HG03354 (cell line): ENCODE data around the gene TMEM158.
A peak's percentile ranks its signal among the peaks of the same experiment; 100 is the strongest.

Experiments used
- ATAC-seq: cut with Tn5 transposase; IDR thresholded peaks from one replicate; pipeline ENCODE4 v1.9.1; 2021; ENCODE audit warnings: mild to moderate bottlenecking; ENCODE audit not compliant: unreplicated experiment, poor library complexity, severe bottlenecking

Gene TMEM158

DNA sequence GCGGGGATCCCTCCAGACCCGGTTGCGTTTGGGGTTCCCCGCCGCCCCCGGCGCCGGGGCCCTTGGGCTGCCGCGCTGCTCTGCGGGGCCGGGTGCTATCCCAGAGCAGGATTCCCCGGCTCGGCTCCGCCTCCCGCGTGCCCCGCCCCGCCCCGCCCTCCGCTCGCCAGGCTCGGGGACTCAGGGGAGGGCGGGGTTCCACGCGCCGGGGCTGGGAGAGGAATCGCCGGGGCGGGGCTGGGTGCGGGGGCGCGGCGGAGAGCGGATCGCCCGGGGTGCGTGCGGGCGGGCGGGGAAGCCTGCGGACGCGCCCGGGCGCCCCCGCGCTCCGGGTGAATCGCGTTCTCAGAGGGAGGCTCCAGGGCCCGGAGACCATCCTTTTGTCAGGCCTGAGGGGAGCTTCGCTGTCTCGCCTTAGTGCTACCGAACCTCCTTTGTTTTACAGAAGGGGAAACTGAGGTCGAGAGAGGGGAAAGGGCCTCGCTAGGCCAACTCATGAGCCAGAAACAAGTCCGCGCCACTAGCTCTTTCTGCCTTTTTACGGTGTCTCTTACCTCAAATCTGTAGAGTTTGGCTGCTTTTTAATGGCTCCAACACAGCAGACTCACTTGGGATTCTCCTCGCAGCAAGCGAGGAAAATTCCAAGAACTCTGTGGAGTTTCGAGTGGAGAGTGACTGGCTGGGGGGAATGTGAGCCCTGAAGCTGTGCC is at the start of gene TMEM158:
TSS of gene TMEM158 (minus strand) at position 82 of the 710 bp plus-strand sequence. CDS start 260 bp downstream, outside the sequence.
- ATAC-seq: peak; percentile 73

DNA sequence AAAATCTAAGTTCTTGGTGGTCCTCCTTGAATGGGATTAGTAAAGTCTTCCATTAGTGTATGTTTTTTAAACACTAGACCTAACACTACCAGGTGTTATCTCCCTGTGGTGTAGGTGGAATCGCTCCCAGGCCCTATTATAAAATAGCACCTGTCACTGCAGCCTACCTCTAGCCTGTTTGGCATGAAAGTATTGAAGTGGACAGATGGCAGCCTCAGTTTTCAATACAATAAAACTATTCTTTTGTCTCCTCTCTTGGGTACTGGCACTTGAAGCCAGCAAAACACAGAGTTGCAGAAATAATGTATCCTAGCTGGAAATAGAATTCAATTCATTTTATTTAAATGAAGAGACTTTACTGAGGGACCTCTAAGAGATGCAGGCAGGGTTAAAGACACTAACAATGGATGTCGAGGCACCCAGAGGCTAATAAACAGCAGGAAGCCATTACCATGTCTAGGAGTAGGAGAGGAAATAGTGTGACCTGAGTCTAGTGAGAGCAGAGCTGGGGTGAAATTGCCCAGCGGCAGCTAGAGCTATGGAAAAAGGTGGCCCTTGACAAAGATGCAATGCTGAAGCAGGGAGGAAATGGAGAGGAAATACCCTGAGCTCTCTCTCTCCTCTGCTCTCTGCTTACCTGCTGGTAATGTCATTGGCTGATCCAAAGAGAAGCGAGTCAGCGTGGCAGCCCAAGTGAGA is 49.1 kb upstream of the TMEM158 start:
- no peak for ATAC-seq

DNA sequence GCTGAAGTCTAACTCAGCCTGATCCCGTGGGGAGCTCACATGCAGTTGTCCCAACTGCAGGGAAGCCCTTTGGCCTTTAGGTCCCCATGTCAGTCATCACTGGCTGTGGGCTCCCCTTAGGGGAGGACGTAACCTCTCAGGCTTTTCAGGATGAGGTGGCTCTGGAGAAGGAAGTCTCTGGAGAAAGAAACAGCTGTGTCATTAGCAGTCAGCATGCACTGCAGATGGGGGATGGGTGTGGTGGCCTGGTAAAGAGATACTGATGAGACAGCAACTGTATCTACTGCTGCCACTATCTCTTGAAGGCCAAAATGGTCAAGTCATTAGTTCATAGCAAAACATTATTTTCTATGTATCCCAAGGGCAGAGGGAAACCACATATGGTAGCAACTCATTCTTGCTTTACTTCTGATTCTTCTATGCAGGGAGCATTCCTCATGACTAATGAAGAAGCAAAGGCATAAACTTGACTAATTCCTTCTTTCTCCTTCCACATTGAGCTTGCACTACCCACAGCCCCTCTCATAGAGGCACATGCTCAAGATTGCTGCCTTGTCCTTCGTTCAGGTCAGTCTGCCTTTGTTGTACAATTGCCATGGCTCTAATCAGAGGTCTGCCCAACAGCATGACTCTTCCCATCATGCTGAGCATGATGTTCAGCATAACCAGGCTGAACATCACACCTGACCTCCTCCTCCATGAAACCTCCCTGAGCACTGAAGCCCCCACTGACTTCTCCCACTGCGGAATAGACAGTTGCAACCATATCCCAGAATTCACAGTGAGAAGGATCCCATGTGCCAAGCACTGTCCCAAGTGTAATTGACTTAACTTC is 47.8 kb upstream of the TMEM158 start:
- ATAC-seq: no peak

DNA sequence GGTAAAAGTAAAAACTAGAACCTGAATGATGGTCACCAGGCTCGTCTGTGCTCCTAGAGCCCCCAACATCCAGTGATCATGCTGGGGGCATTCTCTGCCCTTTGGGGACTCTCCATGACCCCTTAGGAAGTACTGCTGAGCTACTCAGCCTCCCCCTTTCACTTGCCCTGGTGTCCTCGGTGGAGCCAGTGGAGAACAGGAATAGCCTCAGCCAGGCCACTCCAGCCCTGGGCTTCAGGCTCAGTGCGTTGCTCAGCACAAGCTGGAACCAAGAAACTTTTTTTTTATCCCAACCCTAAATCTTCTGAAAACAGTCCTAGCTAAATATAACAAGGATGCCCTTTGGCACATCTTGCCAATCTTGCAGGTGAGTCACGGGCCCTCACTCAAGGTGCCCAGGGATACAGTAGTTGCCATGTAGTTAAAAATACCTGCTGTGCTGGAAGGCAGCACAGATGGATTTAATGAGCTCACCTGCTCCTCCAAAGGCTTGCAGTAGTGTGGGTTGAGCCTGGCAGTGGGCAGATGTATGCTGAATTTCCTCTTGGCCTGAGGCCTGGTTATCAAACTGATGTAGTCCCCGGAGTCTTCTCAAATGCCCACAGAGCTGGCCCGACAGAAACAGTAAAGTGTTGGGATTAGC is 46.9 kb upstream of the TMEM158 start:
- ATAC-seq: no peak

- no peak for ATAC-seq
Measured at GRCh38 chr3:45272032-45272810, 46.1 kb upstream of the TMEM158 start.

DNA sequence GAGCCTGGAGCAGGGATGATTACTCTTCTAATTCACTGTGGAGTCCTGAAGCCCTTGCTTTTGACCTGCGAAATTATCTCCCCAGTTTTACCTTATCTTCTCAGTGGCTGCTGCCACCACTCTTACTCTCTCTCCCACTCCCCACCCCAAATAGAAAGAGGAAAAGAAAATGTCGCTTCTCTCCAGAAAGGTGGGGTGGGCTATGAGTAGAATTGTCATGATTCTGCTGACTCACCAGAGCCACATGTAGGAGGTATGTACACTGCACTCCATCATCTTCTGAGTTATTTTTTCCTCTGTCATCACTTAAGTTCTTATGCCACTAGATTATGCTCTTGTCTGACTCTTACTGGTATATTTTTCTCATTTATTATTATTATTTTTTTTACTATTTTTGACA is 43.9 kb upstream of the TMEM158 start:
- no peak for ATAC-seq

- ATAC-seq: no peak
Measured at GRCh38 chr3:45267097-45267496, 41.0 kb upstream of the TMEM158 start.

- ATAC-seq: no peak
Measured at GRCh38 chr3:45261333-45262110, 35.4 kb upstream of the TMEM158 start.

DNA sequence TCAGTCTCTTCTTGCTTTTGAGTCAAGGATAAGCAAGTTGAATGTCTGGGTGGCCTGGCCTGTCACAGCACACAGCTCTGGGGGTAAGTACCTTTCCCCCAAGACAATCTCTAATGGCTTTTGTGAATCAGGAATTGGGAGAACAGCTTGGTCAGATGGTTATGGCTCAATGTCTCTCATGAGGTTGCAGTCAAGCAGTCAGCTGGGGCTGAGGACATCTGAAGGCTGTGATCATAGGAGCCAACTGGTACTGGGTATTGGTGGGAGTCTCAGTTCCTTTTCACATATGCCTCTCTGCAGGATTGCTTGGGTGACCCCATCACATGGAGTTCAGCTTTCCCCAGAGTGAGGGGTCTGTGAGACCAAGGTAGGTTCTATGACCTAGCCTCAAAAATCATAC is 33.0 kb upstream of the TMEM158 start:
- ATAC-seq: no peak

- no peak for ATAC-seq
Measured at GRCh38 chr3:45258317-45258716, 32.2 kb upstream of the TMEM158 start.

- ATAC-seq: no peak
Measured at GRCh38 chr3:45253316-45253715, 27.2 kb upstream of the TMEM158 start.

GRCh38 chr3:45252826-45253225 is 26.7 kb upstream of the TMEM158 start:
- no peak for ATAC-seq

DNA sequence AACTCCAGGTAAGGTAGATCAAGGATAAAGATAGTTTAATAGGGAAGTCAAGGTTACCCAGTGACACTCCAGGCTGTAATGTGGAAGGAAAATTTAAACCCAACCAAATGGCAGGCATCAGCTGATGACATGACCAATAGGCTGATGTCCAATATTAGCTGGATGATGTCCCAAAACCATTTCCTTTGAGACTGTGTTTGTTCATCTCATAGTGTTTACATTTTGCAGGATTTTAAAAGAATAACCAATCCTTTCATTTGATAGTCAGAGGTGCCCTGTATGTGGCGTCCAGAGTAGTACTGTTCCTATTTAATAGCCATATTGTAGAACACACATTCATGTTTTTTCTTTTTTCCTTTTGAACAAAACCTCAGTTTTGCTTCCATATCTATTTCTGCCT is 23.3 kb upstream of the TMEM158 start:
- ATAC-seq: no peak

GRCh38 chr3:45246241-45246640 is 20.2 kb upstream of the TMEM158 start:
- ATAC-seq: no peak

DNA sequence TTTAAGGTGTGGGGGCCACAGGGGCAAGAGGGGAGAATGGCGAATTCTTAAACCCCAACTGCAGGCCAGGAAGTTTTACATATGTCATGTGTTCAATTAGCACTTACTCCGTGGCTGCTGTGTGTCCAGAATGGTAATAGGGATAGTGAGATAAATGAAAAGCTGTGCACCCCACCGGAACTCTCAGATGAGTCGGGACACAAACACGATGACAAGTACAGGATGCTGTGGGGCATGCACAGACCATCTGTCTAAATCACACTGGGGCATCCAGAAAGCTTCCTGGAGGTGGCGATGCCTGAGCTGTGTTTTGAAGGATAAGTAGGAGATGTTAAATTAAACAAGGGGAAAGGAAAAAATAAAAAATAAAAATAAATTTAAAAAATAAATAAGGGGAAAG is 18.3 kb upstream of the TMEM158 start:
- no peak for ATAC-seq

- ATAC-seq: no peak
Measured at GRCh38 chr3:45241206-45241605, 15.1 kb upstream of the TMEM158 start.

GRCh38 chr3:45240292-45240691 is 14.2 kb upstream of the TMEM158 start:
- ATAC-seq: no peak

DNA sequence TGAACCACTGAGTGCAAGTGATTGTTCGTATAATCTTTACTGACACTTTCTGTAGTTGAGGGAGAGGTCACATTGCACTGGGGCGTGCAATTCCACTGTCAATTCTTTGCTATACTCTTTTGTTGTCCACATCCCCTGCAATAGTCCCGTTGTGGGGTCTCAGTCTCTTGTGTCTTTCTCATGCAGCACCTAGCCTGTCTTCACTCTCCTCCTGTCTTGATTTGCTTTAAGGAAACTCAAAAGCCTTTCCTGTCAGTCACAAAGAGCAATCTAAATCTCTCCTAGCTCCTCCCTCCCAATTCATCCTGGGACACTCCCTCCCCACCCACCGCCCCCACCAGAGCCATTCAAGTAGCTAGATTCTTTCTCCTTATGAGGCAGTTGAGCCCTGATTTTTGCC is 13.2 kb upstream of the TMEM158 start:
- ATAC-seq: no peak

GRCh38 chr3:45236964-45237363 is 10.9 kb upstream of the TMEM158 start:
- ATAC-seq: no peak
